Upper lobe of left lung (tissue), 4 donors: ENCODE data around the gene EVI5.

ENCODE experiments used
- CTCF ChIP-seq, 6 experiments: fragments of 450-650 bp in 4 of 6; fragments of 200-600 bp in 2 of 6; sonication (generic) in 2 of 6; IDR thresholded peaks; one replicate each; pipeline ENCODE4 v1.5.1; 2016 to 2019; ENCODE audit warnings: antibody characterized with exemption in 6 of 6
- POLR2A ChIP-seq, 4 donors: fragments of 450-650 bp; IDR thresholded peaks; one replicate each; pipeline ENCODE4 v1.5.1; 2016 to 2017; ENCODE audit warnings: antibody characterized with exemption in 4 of 4, mild to moderate bottlenecking in 2 of 4
- POLR2AphosphoS5 ChIP-seq, 2 donors: sonication (generic); formaldehyde crosslinking; IDR thresholded peaks; one replicate each; pipeline ENCODE4 v1.5.1; 2017; ENCODE audit warnings: antibody characterized with exemption in 2 of 2

- TF ChIP-seq CTCF (IDR thresholded peaks at IDR 0.05) = no peak
- TF ChIP-seq POLR2A (IDR thresholded peaks at IDR 0.05) = no peak
- no peak for TF ChIP-seq POLR2AphosphoS5 (IDR thresholded peaks at IDR 0.05)
Observed at GRCh38 chr1:92479587-92479986, 305.3 kb downstream of the EVI5 start.
